GM12878 (cell line): Measurements from ENCODE around the gene FAM3B. TPM values are rescaled to one million over a fixed set of nuclear protein-coding genes. Genes with fewer than 3 reads are reported as not detected.

ENCODE experiments used
- ATF7 ChIP-seq: fragments of 450-650 bp; IDR thresholded peaks from 2 replicates; pipeline ENCODE4 v1.6.1; 2016; ENCODE audit warnings: low read depth, mild to moderate bottlenecking
- BCL11A ChIP-seq: IDR thresholded peaks from 2 replicates; pipeline ENCODE4 v1.6.1; 2011; ENCODE audit warnings: low read depth, low read length
- BCLAF1 ChIP-seq: fragments of 450-650 bp; IDR thresholded peaks from 2 replicates; pipeline ENCODE4 v1.6.1; 2017; ENCODE audit warnings: antibody characterized with exemption, mild to moderate bottlenecking, moderate library complexity
- BHLHE40 ChIP-seq, 2 experiments: fragments of 450-650 bp in 1 of 2; IDR thresholded peaks; 2 replicates each; pipeline ENCODE4 v1.6.1; 2011 to 2017; ENCODE audit warnings: low read depth in 2 of 2, borderline replicate concordance in 1 of 2, improper control_type of control experiment in 1 of 2, low read length in 1 of 2, mild to moderate bottlenecking in 1 of 2
- BMI1 ChIP-seq: fragments of 450-650 bp; IDR thresholded peaks from 2 replicates; pipeline ENCODE4 v1.6.1; 2016; ENCODE audit warnings: mild to moderate bottlenecking, moderate library complexity, borderline replicate concordance
- HSF1 ChIP-seq: fragments of 150-350 bp; IDR thresholded peaks from 2 replicates; pipeline ENCODE4 v1.6.1; 2014; ENCODE audit warnings: mild to moderate bottlenecking, low read depth, low read length
- NFIC ChIP-seq: IDR thresholded peaks from 2 replicates; pipeline ENCODE4 v1.6.1; 2012; ENCODE audit warnings: low read depth, mild to moderate bottlenecking, inconsistent platforms, low read length, moderate library complexity
- NFYB ChIP-seq: IDR thresholded peaks from 2 replicates; pipeline ENCODE4 v1.6.1; 2011; ENCODE audit warnings: low read depth, mild to moderate bottlenecking, low read length, improper control_type of control experiment, moderate library complexity; ENCODE audit not compliant: insufficient read depth
- PKNOX1 ChIP-seq: fragments of 450-650 bp; IDR thresholded peaks from 2 replicates; pipeline ENCODE4 v1.6.1; 2016; ENCODE audit warnings: mild to moderate bottlenecking
- RFX5 ChIP-seq: IDR thresholded peaks from 2 replicates; pipeline ENCODE4 v1.6.1; 2011; ENCODE audit warnings: low read depth, low read length, improper control_type of control experiment
- SIX5 ChIP-seq: IDR thresholded peaks from 2 replicates; pipeline ENCODE4 v1.6.1; 2011; ENCODE audit warnings: mild to moderate bottlenecking, low read depth, low read length, moderate library complexity; ENCODE audit not compliant: severe bottlenecking
- SMAD5 ChIP-seq: IDR thresholded peaks from 2 replicates; pipeline ENCODE4 v1.6.1; 2016; ENCODE audit warnings: antibody characterized with exemption, low read depth
- SREBF2 ChIP-seq: IDR thresholded peaks from 2 replicates; pipeline ENCODE4 v1.6.1; 2012; ENCODE audit warnings: mild to moderate bottlenecking, low read length
- SUZ12 ChIP-seq: fragments of 200-600 bp; sonication (generic); IDR thresholded peaks from one replicate; pipeline ENCODE4 v1.6.1; 2018; ENCODE audit warnings: antibody characterized with exemption, mild to moderate bottlenecking; ENCODE audit not compliant: unreplicated experiment
- TCF12 ChIP-seq: IDR thresholded peaks from 2 replicates; pipeline ENCODE4 v1.6.1; 2011; ENCODE audit warnings: low read depth, mild to moderate bottlenecking, low read length
- ZNF687 ChIP-seq: fragments of 450-650 bp; IDR thresholded peaks from 2 replicates; pipeline ENCODE4 v1.6.1; 2017; ENCODE audit warnings: mild to moderate bottlenecking, moderate library complexity
- polyA plus RNA-seq, 11 experiments: library from polyadenylated mRNA; depleted of rRNA in 4 of 11; unstranded in 6 of 11; stranded (reverse) in 5 of 11; fragments of >200 nt; fragmentation: Nextera tagmentation in 4 of 11; fragmentation: Illumina TruSeq in 1 of 11; extraction: Ambion mirVana in 4 of 11; extraction: Trizol in 1 of 11; gene quantifications; 1 replicate in 1 of 11; 2 replicates in 10 of 11; pipeline versions ENCODE4 v1.2.1 to v1.2.3, GENCODE V29; 2011 to 2016; ENCODE audit warnings: inconsistent platforms in 2 of 11, missing spikeins in 2 of 11, low read depth in 1 of 11
- total RNA-seq, 4 experiments: library from RNA; depleted of rRNA in 3 of 4; stranded (reverse); fragments of >200 nt in 3 of 4; fragmentation: Illumina TruSeq in 1 of 4; extraction: Trizol in 1 of 4; gene quantifications; 2 replicates each; pipeline versions ENCODE4 v1.2.1 to v1.2.3, GENCODE V29; 2013 to 2021

Gene FAM3B
- total and polyA plus RNA-seq, 10 of the 15 experiments (the other 5 are each of a cell fraction or from before 2014, with no cell fraction given) = 0.12 TPM; not detected in 9

- TF ChIP-seq PKNOX1 = no peak
- TF ChIP-seq BMI1 = no peak
- no peak for TF ChIP-seq TCF12
- no peak for TF ChIP-seq RFX5
- TF ChIP-seq ZNF687 = peak; percentile 65
- TF ChIP-seq SIX5 = no peak
- no peak for TF ChIP-seq SUZ12
- TF ChIP-seq NFIC = no peak
- no peak for TF ChIP-seq NFYB
- no peak for TF ChIP-seq ATF7
- TF ChIP-seq SMAD5 = no peak
- no peak for TF ChIP-seq BCL11A
- TF ChIP-seq BHLHE40 (IDR thresholded peaks at IDR 0.05; ENCODE audit: borderline replicate concordance in 1 of 2, low read depth in 2 of 2, low read length in 1 of 2) = no peak
- TF ChIP-seq SREBF2 = no peak
- no peak for TF ChIP-seq BCLAF1
- no peak for TF ChIP-seq HSF1
Measured at GRCh38 chr21:41369920-41370839, 53.6 kb downstream of the FAM3B start (continued).
